Karpas-422 (cell line): Measurements from ENCODE around the gene CLMP. TPM values are rescaled to one million over a fixed set of nuclear protein-coding genes. Genes with fewer than 3 reads are reported as not detected.

Source experiments
- DNase-seq: peaks from one replicate; pipeline ENCODE4 v3.0.0-alpha.2; 2015
- H2AFZ ChIP-seq: fragments of 200-600 bp; sonication (generic); 2 replicates; pipeline ENCODE4 v1.6.1; 2014; ENCODE audit warnings: antibody characterized with exemption, low read length, mixed read lengths
- H3K27ac ChIP-seq: fragments of 200-600 bp; sonication (generic); 2 replicates; pipeline ENCODE4 v1.5.1; 2014; ENCODE audit warnings: mild to moderate bottlenecking, low read length, moderate library complexity
- H3K27me3 ChIP-seq: fragments of 200-600 bp; sonication (generic); 2 replicates; pipeline ENCODE4 v1.6.1; 2014; ENCODE audit warnings: low read length, mixed read lengths
- H3K36me3 ChIP-seq: fragments of 200-600 bp; sonication (generic); 2 replicates; pipeline ENCODE4 v1.6.1; 2014; ENCODE audit warnings: low read length, mixed read lengths; ENCODE audit not compliant: insufficient read depth
- H3K4me1 ChIP-seq: fragments of 200-600 bp; sonication (generic); 2 replicates; pipeline ENCODE4 v1.6.1; 2014; ENCODE audit warnings: mild to moderate bottlenecking, low read length, mixed read lengths
- H3K4me2 ChIP-seq: fragments of 200-600 bp; sonication (generic); 2 replicates; pipeline ENCODE4 v1.6.1; 2014; ENCODE audit warnings: low read length, low read depth, mild to moderate bottlenecking; ENCODE audit not compliant: poor library complexity, severe bottlenecking
- H3K4me3 ChIP-seq: fragments of 200-600 bp; sonication (generic); 2 replicates; pipeline ENCODE4 v1.5.1; 2014; ENCODE audit warnings: mild to moderate bottlenecking, antibody characterized with exemption, low read length, mixed read lengths
- H3K79me2 ChIP-seq: fragments of 200-600 bp; sonication (generic); 2 replicates; pipeline ENCODE4 v1.6.1; 2014; ENCODE audit warnings: mild to moderate bottlenecking, low read length, mixed read lengths
- H3K9ac ChIP-seq: fragments of 200-600 bp; sonication (generic); 2 replicates; pipeline ENCODE4 v1.6.0; 2014; ENCODE audit warnings: low read length
- H3K9me2 ChIP-seq: fragments of 200-600 bp; sonication (generic), shearing (Covaris generic); replicated peaks from 2 replicates; pipeline ENCODE4 v1.6.0; 2014; ENCODE audit warnings: mild to moderate bottlenecking, low read length, moderate library complexity; ENCODE audit not compliant: insufficient read depth
- H3K9me3 ChIP-seq: fragments of 300-700, 200-600 bp; sonication (generic); 2 replicates; pipeline ENCODE4 v1.6.1; 2014; ENCODE audit warnings: low read length, mixed read lengths
- H4K20me1 ChIP-seq: fragments of 200-600 bp; sonication (generic); 2 replicates; pipeline ENCODE4 v1.6.1; 2014; ENCODE audit warnings: mild to moderate bottlenecking, antibody characterized with exemption, low read length, low read depth; ENCODE audit not compliant: insufficient read depth
- total RNA-seq: library from RNA; depleted of rRNA; stranded (reverse); fragments of >200 nt; shearing (Covaris generic); gene quantifications from 2 replicates; pipeline ENCODE4 v1.2.3, GENCODE V29; 2014; ENCODE audit warnings: low replicate concordance; rRNA removed

The CLMP gene
- not detected in 2 replicates for total RNA-seq

- no peaks in the 10 kb centered on the region for H3K4me1 ChIP-seq
- H4K20me1 ChIP-seq: no peaks in the 10 kb centered on the region
- H3K27me3 ChIP-seq: no peaks in the 10 kb centered on the region
- no peak within 1 kb of the TSS for H3K4me2 ChIP-seq
- H3K79me2 ChIP-seq: no peaks in the 10 kb centered on the region
- no peak within 1 kb of the TSS for H3K27ac ChIP-seq
- no peaks in the 10 kb centered on the region for H3K9me3 ChIP-seq
- H3K9ac ChIP-seq: no peak within 1 kb of the TSS
- no peak within 1 kb of the TSS for H3K4me3 ChIP-seq
- DNase-seq: no peak
- no peaks in the 10 kb centered on the region for H3K9me2 ChIP-seq
- H2AFZ ChIP-seq: no peak within 1 kb of the TSS
- H3K36me3 ChIP-seq: no peaks in the 10 kb centered on the region
These were observed at the start of gene CLMP for GRCh38 chr11:123195188-123196059. CLMP (minus strand) TSS chr11:123195248; CDS start chr11:123194940, 308 bp downstream.

- no peaks in the 10 kb centered on the region for H3K27me3 ChIP-seq
- no peak for DNase-seq
- H2AFZ ChIP-seq: no peak overlapping the region
- no peak overlapping the region for H3K4me2 ChIP-seq
- H3K79me2 ChIP-seq: no peaks in the 10 kb centered on the region
- no peak overlapping the region for H3K9ac ChIP-seq
- H3K27ac ChIP-seq: no peak overlapping the region
- H3K4me1 ChIP-seq: no peaks in the 10 kb centered on the region
- H3K9me2 ChIP-seq: no peaks in the 10 kb centered on the region
- H3K9me3 ChIP-seq: no peaks in the 10 kb centered on the region
- no peaks in the 10 kb centered on the region for H3K36me3 ChIP-seq
- H3K4me3 ChIP-seq: no peak overlapping the region
- no peaks in the 10 kb centered on the region for H4K20me1 ChIP-seq
These were observed 47.0 kb upstream of the CLMP start for GRCh38 chr11:123241874-123242543.

- Histone ChIP-seq H2AFZ (no peak overlapping the region), H3K9ac (no peak overlapping the region), H3K36me3 (no peaks in the 10 kb centered on the region), H3K27ac (no peak overlapping the region), H3K27me3 (no peaks in the 10 kb centered on the region), H3K79me2 (no peaks in the 10 kb centered on the region), H3K4me2 (no peak overlapping the region), H3K9me2 (no peaks in the 10 kb centered on the region), H3K9me3 (no peaks in the 10 kb centered on the region), H4K20me1 (no peaks in the 10 kb centered on the region), H3K4me1 (no peaks in the 10 kb centered on the region), H3K4me3 (no peak overlapping the region)
- no peak for DNase-seq
These were observed 46.2 kb upstream of the CLMP start for GRCh38 chr11:123241294-123241693.

GRCh38 chr11:123239191-123240150 lies 44.4 kb upstream of the CLMP start:
- no peak overlapping the region for H3K4me2 ChIP-seq
- H3K4me3 ChIP-seq: no peak overlapping the region
- no peaks in the 10 kb centered on the region for H3K9me2 ChIP-seq
- H3K79me2 ChIP-seq: no peaks in the 10 kb centered on the region
- H3K27ac ChIP-seq: no peak overlapping the region
- no peaks in the 10 kb centered on the region for H3K27me3 ChIP-seq
- H4K20me1 ChIP-seq: no peaks in the 10 kb centered on the region
- H3K9me3 ChIP-seq: no peaks in the 10 kb centered on the region
- DNase-seq: no peak
- no peaks in the 10 kb centered on the region for H3K36me3 ChIP-seq
- H3K9ac ChIP-seq: no peak overlapping the region
- H2AFZ ChIP-seq: no peak overlapping the region
- H3K4me1 ChIP-seq: no peaks in the 10 kb centered on the region

GRCh38 chr11:123238297-123238696 lies 43.2 kb upstream of the CLMP start:
- no peaks in the 10 kb centered on the region for H3K36me3 ChIP-seq
- H3K9ac ChIP-seq: no peak overlapping the region
- H2AFZ ChIP-seq: no peak overlapping the region
- DNase-seq: no peak
- no peaks in the 10 kb centered on the region for H3K4me1 ChIP-seq
- no peaks in the 10 kb centered on the region for H3K9me2 ChIP-seq
- H3K27me3 ChIP-seq: no peaks in the 10 kb centered on the region
- H4K20me1 ChIP-seq: no peaks in the 10 kb centered on the region
- no peak overlapping the region for H3K4me3 ChIP-seq
- no peak overlapping the region for H3K4me2 ChIP-seq
- no peak overlapping the region for H3K27ac ChIP-seq
- no peaks in the 10 kb centered on the region for H3K79me2 ChIP-seq
- H3K9me3 ChIP-seq: no peaks in the 10 kb centered on the region

GRCh38 chr11:123236879-123237278 lies 41.8 kb upstream of the CLMP start:
- Histone ChIP-seq H3K79me2 (no peaks in the 10 kb centered on the region), H4K20me1 (no peaks in the 10 kb centered on the region), H3K27ac (no peak overlapping the region), H3K36me3 (no peaks in the 10 kb centered on the region), H3K4me1 (no peaks in the 10 kb centered on the region), H3K4me3 (no peak overlapping the region), H2AFZ (no peak overlapping the region), H3K9ac (no peak overlapping the region), H3K27me3 (no peaks in the 10 kb centered on the region), H3K4me2 (no peak overlapping the region), H3K9me3 (no peaks in the 10 kb centered on the region), H3K9me2 (no peaks in the 10 kb centered on the region)
- DNase-seq: no peak

- Histone ChIP-seq H2AFZ (no peak overlapping the region), H3K4me3 (no peak overlapping the region), H3K4me2 (no peak overlapping the region), H4K20me1 (no peaks in the 10 kb centered on the region), H3K9ac (no peak overlapping the region), H3K27ac (no peak overlapping the region), H3K9me3 (no peaks in the 10 kb centered on the region), H3K4me1 (no peaks in the 10 kb centered on the region), H3K79me2 (no peaks in the 10 kb centered on the region), H3K27me3 (no peaks in the 10 kb centered on the region), H3K9me2 (no peaks in the 10 kb centered on the region), H3K36me3 (no peaks in the 10 kb centered on the region)
- DNase-seq: no peak
These were observed 40.7 kb upstream of the CLMP start for GRCh38 chr11:123235656-123236261.
